Peyer's patch (tissue), 4 donors: ENCODE measurements around the gene PHEX. TPM values are rescaled to one million over a fixed set of nuclear protein-coding genes. Genes with fewer than 3 reads are reported as not detected.

Experiments
- DNase-seq, 3 donors: peaks; one replicate each; pipeline ENCODE4 v3.0.0-alpha.2; 2017 to 2019
- H3K27ac ChIP-seq, 4 donors: fragments of 200-600 bp; sonication (generic); one replicate each; pipeline ENCODE4 v1.5.1; 2016 to 2019
- H3K27me3 ChIP-seq, 2 donors: fragments of 200-600 bp; sonication (generic); one replicate each; pipeline ENCODE4 v1.5.1; 2019
- H3K36me3 ChIP-seq, 3 donors: fragments of 200-600 bp; sonication (generic); one replicate each; pipeline ENCODE4 v1.5.1; 2016 to 2019
- H3K4me1 ChIP-seq, 4 donors: fragments of 200-600 bp; sonication (generic); one replicate each; pipeline ENCODE4 v1.5.1; 2016 to 2019
- H3K4me3 ChIP-seq, 4 donors: fragments of 200-600 bp; sonication (generic); 1 replicate in 3 of 4; 2 replicates in 1 of 4; pipeline ENCODE4 v1.5.1; 2016 to 2019; ENCODE audit warnings: mild to moderate bottlenecking in 1 of 4
- H3K9me3 ChIP-seq, 4 donors: fragments of 200-600 bp; sonication (generic); one replicate each; pipeline ENCODE4 v1.5.1; 2016 to 2019; ENCODE audit warnings: mild to moderate bottlenecking in 1 of 4
- CTCF ChIP-seq, 6 experiments: fragments of 450-650 bp in 4 of 6; fragments of 200-600 bp in 2 of 6; sonication (generic) in 1 of 6; IDR thresholded peaks; one replicate each; pipeline ENCODE4 v1.5.1; 2017 to 2019; ENCODE audit warnings: antibody characterized with exemption in 6 of 6, mild to moderate bottlenecking in 3 of 6, moderate library complexity in 1 of 6
- POLR2A ChIP-seq, 2 donors: fragments of 450-650 bp; IDR thresholded peaks; one replicate each; pipeline ENCODE4 v1.5.1; 2017; ENCODE audit warnings: antibody characterized with exemption in 2 of 2, mild to moderate bottlenecking in 2 of 2, moderate library complexity in 2 of 2
- total RNA-seq, 4 donors: library from RNA; depleted of rRNA; stranded (reverse); fragments of >200 nt; gene quantifications; one replicate each; pipeline ENCODE4 v1.1.0, GENCODE V29; 2016

The PHEX gene
- total RNA-seq, 4 donors from 2014 or later, result 2.4 to 20.7 (median 8.7) TPM; not detected in 1

- TF ChIP-seq POLR2A (IDR thresholded peaks at IDR 0.05) (no peak), CTCF (IDR thresholded peaks at IDR 0.05) (no peak)
- Histone ChIP-seq H3K4me3 (no peak overlapping the region), H3K4me1 (no peaks in the 10 kb centered on the region), H3K27ac (no peak overlapping the region), H3K36me3 (no peaks in the 10 kb centered on the region), H3K27me3 (no peaks in the 10 kb centered on the region), H3K9me3 (no peaks in the 10 kb centered on the region)
- DNase-seq, result no peak
Measured at GRCh38 chrX:22300130-22300529, 268.0 kb downstream of the PHEX start.

Other genes with a start within 250 kb of the PHEX start
- 1 to 10 TPM; 5.0 to 7.8 (median 5.1) TPM for gene MBTPS2, start 192.7 kb upstream of the PHEX start, total RNA-seq
- 10 to 100 TPM in 1 of 4 donors, 1 to 10 TPM in 2, under 1 TPM in 1; 0.35 to 17.3 (median 5.3) TPM for gene YY2, start 176.3 kb upstream of the PHEX start, total RNA-seq
- 10 to 100 TPM; 28.2 to 38.0 (median 30.1) TPM for gene SMS, start 91.6 kb upstream of the PHEX start, total RNA-seq
- not detected for gene CBLL2, start 240.6 kb downstream of the PHEX start, total RNA-seq